ENCODE data around the gene ACOX3.

Gene ACOX3

GRCh38 chr4:8331575-8331955, 109.0 kb downstream of the ACOX3 start:
- DNase-seq, result no peak

GRCh38 chr4:8330821-8331574, 109.5 kb downstream of the ACOX3 start:
- DNase-seq, result no peak

GRCh38 chr4:8329859-8330761, 110.4 kb downstream of the ACOX3 start:
- DNase-seq, result no peak

- DNase-seq, result no peak
Observed at GRCh38 chr4:8329560-8329858, 111.0 kb downstream of the ACOX3 start.

- DNase-seq, result no peak
Observed at GRCh38 chr4:8328866-8329559, 111.5 kb downstream of the ACOX3 start.

- DNase-seq, result no peak
Observed at GRCh38 chr4:8328456-8328855, 112.1 kb downstream of the ACOX3 start.

- no peak for DNase-seq
Observed at GRCh38 chr4:8326206-8326605, 114.3 kb downstream of the ACOX3 start.

GRCh38 chr4:8325291-8325973, 115.1 kb downstream of the ACOX3 start:
- no peak for DNase-seq

- DNase-seq, result no peak
Observed at GRCh38 chr4:8324640-8325239, 115.8 kb downstream of the ACOX3 start.

GRCh38 chr4:8323947-8324555, 116.5 kb downstream of the ACOX3 start:
- no peak for DNase-seq

- DNase-seq, result no peak
Observed at GRCh38 chr4:8322794-8323704, 117.5 kb downstream of the ACOX3 start.

- DNase-seq, result no peak
Observed at GRCh38 chr4:8321771-8322170, 118.8 kb downstream of the ACOX3 start.

- DNase-seq, result no peak
Observed at GRCh38 chr4:8321220-8321619, 119.3 kb downstream of the ACOX3 start.

- DNase-seq, result peak; percentile 11
Observed at GRCh38 chr4:8320386-8320750, 120.2 kb downstream of the ACOX3 start.

GRCh38 chr4:8319731-8320385, 120.7 kb downstream of the ACOX3 start:
- no peak for DNase-seq

GRCh38 chr4:8319061-8319460, 121.5 kb downstream of the ACOX3 start:
- DNase-seq, result no peak

- no peak for DNase-seq
Observed at GRCh38 chr4:8318509-8318908, 122.0 kb downstream of the ACOX3 start.

GRCh38 chr4:8317474-8317873, 123.0 kb downstream of the ACOX3 start:
- no peak for DNase-seq

- no peak for DNase-seq
Observed at GRCh38 chr4:8316911-8317351, 123.6 kb downstream of the ACOX3 start.

All from NCI-H69 (cell line).